GM23248 (cell line): Measurements from ENCODE around the gene SAT2.

Experiments
- EZH2 ChIP-seq: fragments of 200-600 bp; sonication (generic); IDR thresholded peaks from 2 replicates; pipeline ENCODE4 v1.6.1; 2018; ENCODE audit warnings: antibody characterized with exemption, mild to moderate bottlenecking; ENCODE audit not compliant: insufficient read depth, poor library complexity, severe bottlenecking
- EZH2phosphoT487 ChIP-seq: fragments of 200-600 bp; sonication (generic); IDR thresholded peaks from 2 replicates; pipeline ENCODE4 v1.6.1; 2018; ENCODE audit warnings: antibody characterized with exemption, moderate library complexity, mild to moderate bottlenecking, low read depth; ENCODE audit not compliant: insufficient read depth

DNA sequence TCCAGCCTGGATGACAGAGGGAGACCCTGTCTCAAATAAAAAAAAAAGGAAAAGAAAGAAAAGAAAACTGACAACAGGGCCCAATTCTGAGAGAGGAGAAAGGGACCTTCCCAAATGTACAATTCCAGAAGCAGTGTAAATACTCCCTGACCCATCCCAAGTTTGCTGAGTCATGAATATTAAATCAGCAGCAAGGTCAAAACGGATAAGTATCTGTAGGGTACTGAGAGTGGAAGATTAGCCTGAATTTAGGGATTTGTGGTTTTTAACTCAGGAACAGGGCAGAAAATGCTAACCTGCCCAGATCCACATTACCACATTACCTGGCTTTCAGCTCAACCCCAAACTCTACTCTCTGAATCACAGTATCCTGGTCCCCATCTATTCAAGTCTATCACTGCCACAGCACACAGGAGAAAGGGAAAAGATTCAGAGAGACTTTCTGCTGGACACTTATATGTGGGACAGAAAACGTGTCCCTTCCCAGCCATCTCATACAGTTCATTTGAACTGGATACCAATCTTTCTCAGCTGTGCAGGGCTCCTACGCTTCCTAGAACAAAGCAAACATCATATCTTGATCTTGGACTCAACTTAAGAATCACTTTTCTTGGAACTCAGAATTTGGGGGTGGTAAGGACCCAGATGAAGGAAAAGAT is 15.9 kb downstream of the SAT2 start:
- TF ChIP-seq EZH2: no peak
- no peak for TF ChIP-seq EZH2phosphoT487
